Activated T-helper 17 cell treated with anti-CD3 and anti-CD28 coated beads, Interleukin-2, amount 50 U/mL, for 72 hours (primary cell): ENCODE measurements around the gene ASL. TPM values are rescaled to one million over a fixed set of nuclear protein-coding genes. Genes with fewer than 3 reads are reported as not detected.
"Not testable (repeated sequence)": the region's sequence is repeated elsewhere in the genome, so short reads cannot be mapped to it uniquely, and the experiment has no call there.

Experiments
- ATAC-seq: fragments of 150-1000 bp; cut with Tn5 transposase; replicated peaks from 2 replicates; pipeline ENCODE4 v1.10.0; 2021; ENCODE audit warnings: mild to moderate bottlenecking, moderate library complexity
- H3K27ac Mint-ChIP-seq: one replicate; pipeline ENCODE4 v1.8.0; 2022; ENCODE audit warnings: mixed read lengths
- H3K27me3 Mint-ChIP-seq: one replicate; pipeline ENCODE4 v1.8.0; 2022; ENCODE audit warnings: mixed read lengths
- H3K36me3 Mint-ChIP-seq: one replicate; pipeline ENCODE4 v1.8.0; 2022; ENCODE audit warnings: low read depth, mild to moderate bottlenecking, mixed read lengths
- H3K4me1 Mint-ChIP-seq: one replicate; pipeline ENCODE4 v1.8.0; 2022; ENCODE audit warnings: mixed read lengths
- H3K4me3 Mint-ChIP-seq: one replicate; pipeline ENCODE4 v1.8.0; 2022; ENCODE audit warnings: mild to moderate bottlenecking, mixed read lengths
- H3K9me3 Mint-ChIP-seq: one replicate; pipeline ENCODE4 v1.8.0; 2022; ENCODE audit warnings: mixed read lengths
- total RNA-seq, 2 donors: library from RNA; stranded (reverse); gene quantifications; one replicate each; pipeline ENCODE4 v1.2.3, GENCODE V29; 2022

The ASL gene
- 10 to 100 TPM; 33.8 to 34.7 TPM for total RNA-seq

DNA sequence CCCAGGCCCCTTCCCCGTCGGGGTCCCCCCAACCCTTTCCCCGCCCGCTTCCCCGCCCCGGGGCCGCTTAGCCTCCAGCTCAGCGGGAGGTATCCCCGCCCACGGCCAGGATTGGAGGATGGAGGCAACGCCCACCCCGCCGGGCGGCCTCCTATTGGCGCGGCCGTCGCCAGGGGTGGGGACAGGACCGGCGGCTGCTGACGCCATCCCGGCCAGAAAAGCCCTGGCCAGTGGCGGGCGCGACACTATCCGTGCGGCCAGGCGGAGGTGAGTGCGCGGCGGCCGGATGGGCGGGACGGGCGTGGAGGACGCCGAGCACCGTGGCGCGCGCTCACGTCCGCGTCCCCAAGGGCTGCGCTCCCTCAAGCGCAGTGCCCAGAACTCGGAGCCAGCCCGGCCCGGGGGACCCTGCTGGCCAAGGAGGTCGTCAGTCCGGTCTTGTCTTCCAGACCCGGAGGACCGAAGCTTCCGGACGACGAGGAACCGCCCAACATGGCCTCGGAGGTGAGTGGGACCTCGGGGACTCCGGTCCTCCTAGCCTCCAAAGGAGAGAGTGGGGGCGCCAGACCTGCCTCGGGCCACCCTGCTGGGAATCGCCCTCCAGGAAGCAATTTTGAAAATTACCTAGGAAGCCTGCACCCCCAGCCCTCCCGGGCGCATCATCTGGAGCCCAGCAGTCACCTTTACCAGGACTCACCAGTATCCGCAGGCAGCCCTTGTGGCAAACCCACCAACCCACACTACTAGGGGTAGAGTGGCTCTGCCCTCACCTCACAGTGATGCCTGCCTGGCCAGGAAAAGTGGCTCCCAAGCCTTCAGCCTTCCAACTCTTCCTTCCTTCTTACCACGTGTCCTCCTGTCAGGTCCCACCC, at the start of gene ASL:
Gene ASL, plus strand, starts transcription at position 230 of the 872 bp plus-strand sequence. Its CDS starts 263 bp downstream, at position 493.
- ATAC-seq: peak; percentile 100
- peak within 1 kb of the TSS; percentile 90 for H3K27ac Mint-ChIP-seq
- H3K9me3 Mint-ChIP-seq: no peaks in the 10 kb centered on the region
- H3K4me1 Mint-ChIP-seq: peaks cover 4% of the 10 kb centered on the region
- H3K27me3 Mint-ChIP-seq: no peaks in the 10 kb centered on the region
- H3K4me3 Mint-ChIP-seq: peak within 1 kb of the TSS; percentile 89
- H3K36me3 Mint-ChIP-seq: no peaks in the 10 kb centered on the region

DNA sequence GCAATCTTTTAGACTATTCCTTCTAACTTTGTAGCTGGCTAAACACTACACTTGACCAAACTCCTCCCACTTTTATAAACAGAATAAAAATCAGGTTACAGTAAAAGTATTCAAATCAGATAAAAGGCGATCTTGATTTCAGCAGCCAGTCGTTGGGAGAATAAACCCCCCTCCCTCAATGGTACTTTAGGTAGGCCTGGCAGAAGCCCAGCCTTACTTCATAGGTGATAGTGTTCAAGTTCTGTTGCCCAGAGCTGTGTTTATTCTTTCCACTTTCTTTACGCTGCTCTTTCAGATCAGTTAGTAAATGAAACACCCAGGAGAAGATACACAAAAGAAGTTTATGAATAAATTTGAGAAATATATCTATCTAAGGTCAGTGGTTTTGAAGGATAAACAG, 47.3 kb upstream of the ASL start:
- H3K36me3 Mint-ChIP-seq, H3K4me3 Mint-ChIP-seq, H3K4me1 Mint-ChIP-seq, ATAC-seq, H3K27ac Mint-ChIP-seq, H3K9me3 Mint-ChIP-seq, H3K27me3 Mint-ChIP-seq: not testable (repeated sequence)

DNA sequence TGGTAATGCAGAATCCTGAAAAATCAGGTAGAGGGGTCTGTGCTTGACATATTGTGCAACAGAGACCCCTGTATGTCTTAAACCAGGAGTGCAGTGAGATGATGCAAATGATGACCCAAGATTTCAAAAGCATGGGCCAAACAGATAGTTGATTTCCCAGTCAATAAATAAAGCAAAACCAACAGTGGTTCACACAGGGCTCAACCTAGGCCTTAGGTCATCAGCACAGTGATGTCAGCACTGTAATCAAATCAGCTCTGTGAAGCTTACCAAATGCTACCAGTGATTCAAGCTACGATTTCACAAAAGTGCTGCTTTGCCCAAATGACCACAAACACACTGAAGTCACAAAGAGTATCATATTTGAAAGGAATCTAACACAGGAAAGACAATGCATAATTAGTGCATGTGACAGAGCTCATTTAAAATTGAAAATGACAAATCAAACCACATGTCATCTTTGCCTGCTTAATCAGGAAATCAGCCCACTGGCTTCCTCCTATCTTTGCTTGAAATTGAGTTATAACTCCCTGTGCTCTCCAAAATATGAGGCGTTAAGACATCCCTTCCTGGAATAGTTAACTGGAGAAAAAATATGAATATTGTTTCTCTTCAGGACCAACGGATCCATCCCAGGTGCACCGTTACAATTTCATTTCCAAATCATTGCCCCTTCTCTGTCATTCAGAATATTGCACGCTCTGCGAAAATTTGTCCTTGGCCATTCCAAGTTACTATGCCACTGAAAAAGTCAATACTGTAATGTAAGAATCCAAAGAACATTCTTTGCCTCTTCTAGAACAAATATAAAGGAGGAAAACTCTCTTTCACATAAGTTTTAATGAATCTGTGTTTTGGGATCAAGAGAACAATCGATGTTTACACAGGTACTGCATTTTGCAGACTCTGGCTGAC, 41.9 kb upstream of the ASL start:
- Mint-ChIP-seq H3K27ac (no peak overlapping the region), H3K4me3 (no peak overlapping the region), H3K27me3 (no peaks in the 10 kb centered on the region), H3K4me1 (no peaks in the 10 kb centered on the region), H3K36me3 (no peaks in the 10 kb centered on the region), H3K9me3 (no peaks in the 10 kb centered on the region)
- ATAC-seq: peak; percentile 86

DNA sequence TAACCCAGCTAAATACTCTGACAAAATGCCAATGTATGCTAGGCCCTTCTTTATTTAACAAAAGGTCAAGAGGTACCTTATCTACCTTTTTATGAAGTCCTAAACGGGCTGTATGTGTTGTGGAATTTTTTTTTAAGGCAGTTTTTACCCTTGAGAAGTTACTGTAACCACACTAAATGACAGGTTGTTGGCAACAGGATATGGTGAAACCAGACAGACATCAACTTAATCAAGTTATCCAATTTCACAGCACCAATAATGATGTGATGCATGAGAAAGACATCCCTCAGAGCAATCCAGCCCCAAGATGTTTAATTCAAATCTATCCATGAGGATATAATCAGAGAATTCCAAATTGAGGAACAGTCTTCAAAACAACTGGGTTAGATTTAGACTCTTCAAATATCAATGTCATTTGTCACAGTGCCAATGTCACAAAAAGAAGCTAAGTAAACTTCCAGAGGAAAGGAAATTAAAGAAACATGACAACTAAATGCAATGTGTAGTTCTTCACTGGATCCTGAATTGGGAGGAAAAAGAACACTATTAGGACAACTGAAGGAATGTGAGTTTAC, 41.1 kb upstream of the ASL start:
- H3K4me1 Mint-ChIP-seq, H3K9me3 Mint-ChIP-seq, H3K4me3 Mint-ChIP-seq, H3K27me3 Mint-ChIP-seq, H3K36me3 Mint-ChIP-seq, H3K27ac Mint-ChIP-seq, ATAC-seq: not testable (repeated sequence)

DNA sequence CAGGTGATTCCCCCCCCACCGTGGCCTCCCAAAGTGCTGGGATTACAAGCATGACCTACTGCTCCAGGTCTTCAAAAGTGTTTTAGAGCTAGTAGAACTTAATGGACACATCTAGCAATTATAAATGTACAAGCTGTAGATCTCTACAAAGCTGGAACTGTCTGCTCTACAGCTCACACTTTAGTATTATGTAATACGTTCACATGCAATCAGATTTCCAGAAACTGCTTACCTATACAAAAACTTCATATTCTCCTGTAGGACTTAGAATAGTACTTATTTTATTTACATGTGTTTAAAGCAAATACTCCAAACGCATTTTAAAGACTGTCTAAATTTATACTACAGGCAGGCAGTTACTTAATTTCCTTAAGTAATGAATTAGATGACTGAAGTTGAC, 39.2 kb upstream of the ASL start:
- no peaks in the 10 kb centered on the region for H3K36me3 Mint-ChIP-seq
- no peaks in the 10 kb centered on the region for H3K4me1 Mint-ChIP-seq
- ATAC-seq: no peak
- no peak overlapping the region for H3K4me3 Mint-ChIP-seq
- H3K9me3 Mint-ChIP-seq: no peaks in the 10 kb centered on the region
- H3K27me3 Mint-ChIP-seq: no peaks in the 10 kb centered on the region
- H3K27ac Mint-ChIP-seq: no peak overlapping the region

DNA sequence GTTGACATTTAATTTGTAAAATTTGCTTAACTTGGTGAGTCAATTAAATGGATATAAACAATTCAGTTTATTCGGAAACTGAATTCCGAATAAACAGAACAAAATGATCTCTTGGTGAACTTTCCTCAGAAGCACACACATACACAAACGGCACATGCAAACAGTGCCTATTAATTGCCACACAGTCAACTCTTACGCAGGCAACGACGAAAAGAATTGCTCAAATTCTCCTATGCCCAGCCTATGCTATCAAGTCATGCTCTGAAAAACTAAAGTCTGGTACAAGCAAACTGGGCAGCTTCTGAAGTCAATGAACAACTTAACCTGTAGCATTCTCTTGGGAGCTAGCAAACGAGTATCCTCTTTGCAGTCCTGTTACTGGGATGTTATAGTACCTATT, 38.8 kb upstream of the ASL start:
- no peak overlapping the region for H3K27ac Mint-ChIP-seq
- no peak for ATAC-seq
- no peaks in the 10 kb centered on the region for H3K27me3 Mint-ChIP-seq
- H3K4me3 Mint-ChIP-seq: no peak overlapping the region
- H3K4me1 Mint-ChIP-seq: no peaks in the 10 kb centered on the region
- H3K36me3 Mint-ChIP-seq: no peaks in the 10 kb centered on the region
- no peaks in the 10 kb centered on the region for H3K9me3 Mint-ChIP-seq

DNA sequence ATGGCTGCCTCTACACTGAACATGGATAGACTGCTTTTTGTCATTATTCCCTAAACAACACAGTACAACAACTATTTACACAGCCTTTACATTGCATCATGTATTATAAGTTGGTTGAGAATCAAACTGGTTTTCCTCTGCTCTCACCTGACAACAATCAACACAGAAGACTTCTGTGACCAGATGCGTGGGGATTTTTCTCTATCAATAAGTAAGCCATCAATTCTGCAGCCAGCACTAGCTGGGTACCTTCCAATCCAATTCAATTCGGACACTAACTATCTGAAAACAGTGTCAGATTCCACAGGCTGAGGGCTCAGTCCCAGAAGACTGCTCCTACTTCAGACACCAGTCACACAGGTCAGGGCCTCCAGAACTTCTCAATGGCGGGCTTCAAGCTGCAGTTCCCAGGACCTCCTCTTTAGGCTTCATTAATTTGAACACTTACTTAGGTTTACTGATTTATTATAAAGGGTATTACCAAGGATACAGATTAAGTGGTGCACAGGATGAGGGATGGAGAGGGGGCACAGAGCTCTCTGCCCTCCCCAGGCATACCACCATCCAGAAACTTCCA, 36.4 kb upstream of the ASL start:
- Mint-ChIP-seq H3K27me3 (peaks cover 4% of the 10 kb centered on the region), H3K27ac (no peak overlapping the region), H3K4me1 (no peaks in the 10 kb centered on the region), H3K4me3 (no peak overlapping the region), H3K36me3 (no peaks in the 10 kb centered on the region), H3K9me3 (no peaks in the 10 kb centered on the region)
- ATAC-seq: no peak

DNA sequence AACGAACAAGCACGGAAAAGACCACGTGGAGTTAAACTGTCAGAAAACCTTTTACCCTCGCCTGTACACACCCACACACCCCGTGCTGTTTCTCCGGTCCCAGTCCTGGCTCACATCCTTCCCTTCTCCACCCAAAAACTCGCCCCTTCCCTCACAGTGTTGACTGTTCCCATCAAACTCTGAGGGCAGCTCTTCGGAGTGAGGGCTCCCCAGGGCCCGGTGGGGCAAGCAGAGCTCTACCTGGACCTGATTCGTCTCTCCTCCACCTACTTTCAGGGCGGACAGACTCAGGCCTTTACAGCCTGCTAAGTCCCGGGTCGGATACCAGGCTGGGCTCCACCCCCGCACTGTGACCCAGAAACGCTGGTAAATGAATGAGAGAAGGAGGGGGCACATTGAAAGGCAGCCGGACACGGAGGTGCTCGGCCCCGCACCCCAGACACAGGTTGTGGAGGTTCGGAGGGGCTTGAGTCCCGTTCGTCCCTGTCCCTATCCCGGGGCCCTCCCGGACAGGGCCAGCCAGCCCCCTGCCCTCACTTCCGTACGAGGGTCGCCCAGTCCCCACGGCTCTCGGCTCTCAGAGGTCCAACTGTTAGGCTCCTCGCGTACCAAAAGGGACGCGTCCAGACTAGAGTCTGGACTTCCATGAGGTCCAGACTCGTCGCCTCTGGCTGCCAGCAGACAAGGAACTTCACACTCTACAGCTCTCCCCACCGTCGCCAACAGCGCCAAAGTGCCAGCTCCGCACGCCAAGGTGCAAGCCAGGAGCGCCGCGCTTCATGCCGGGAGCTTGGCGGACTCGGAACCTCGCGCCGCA, 31.7 kb upstream of the ASL start:
- peak overlapping the region; percentile 70 for H3K4me3 Mint-ChIP-seq
- H3K27me3 Mint-ChIP-seq: peaks cover 9% of the 10 kb centered on the region
- peak; percentile 60 for ATAC-seq
- no peaks in the 10 kb centered on the region for H3K4me1 Mint-ChIP-seq
- no peaks in the 10 kb centered on the region for H3K36me3 Mint-ChIP-seq
- no peaks in the 10 kb centered on the region for H3K9me3 Mint-ChIP-seq
- H3K27ac Mint-ChIP-seq: no peak overlapping the region

DNA sequence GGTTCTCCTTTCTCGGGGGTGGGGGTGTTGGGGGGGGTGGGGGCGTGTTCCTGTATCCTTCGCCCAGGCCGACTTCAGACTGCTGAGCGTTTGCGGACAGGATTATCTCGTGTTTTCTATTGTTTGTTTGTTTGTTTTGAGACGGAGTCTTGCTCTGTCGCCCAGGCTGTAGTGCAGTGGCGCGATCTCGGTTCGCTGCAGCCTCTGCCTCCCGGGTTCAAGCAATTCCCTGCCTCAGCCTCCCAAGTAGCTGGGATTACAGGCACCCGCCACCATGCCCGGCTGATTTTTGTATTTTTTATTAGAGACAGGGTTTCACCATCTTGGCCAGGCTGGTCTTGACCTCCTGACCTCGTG, 31.1 kb upstream of the ASL start:
- H3K27ac Mint-ChIP-seq, H3K9me3 Mint-ChIP-seq, ATAC-seq, H3K4me1 Mint-ChIP-seq, H3K27me3 Mint-ChIP-seq, H3K36me3 Mint-ChIP-seq: not testable (repeated sequence)
- peak overlapping the region; percentile 70 for H3K4me3 Mint-ChIP-seq

DNA sequence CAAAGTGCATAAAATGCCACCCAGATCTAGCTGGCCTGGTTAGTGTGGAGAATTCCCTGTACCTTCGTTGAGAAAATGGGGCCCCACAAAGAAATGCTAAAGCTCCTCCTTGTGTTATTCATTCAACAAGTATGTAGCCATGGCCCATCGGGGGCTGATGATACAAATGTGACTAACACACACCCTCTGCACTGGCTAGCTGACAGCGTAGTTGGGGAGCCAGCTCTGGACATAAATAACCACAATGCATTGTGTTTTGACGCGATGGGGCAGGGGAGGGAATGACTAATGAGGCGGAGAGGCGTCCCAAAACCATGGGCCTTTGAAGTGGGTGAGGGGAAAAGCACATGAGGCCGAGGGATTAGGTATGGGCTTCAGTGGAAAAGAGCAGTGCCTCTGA, 28.2 kb upstream of the ASL start:
- Mint-ChIP-seq H3K27ac (no peak overlapping the region), H3K36me3 (no peaks in the 10 kb centered on the region)
- ATAC-seq: peak; percentile 49

DNA sequence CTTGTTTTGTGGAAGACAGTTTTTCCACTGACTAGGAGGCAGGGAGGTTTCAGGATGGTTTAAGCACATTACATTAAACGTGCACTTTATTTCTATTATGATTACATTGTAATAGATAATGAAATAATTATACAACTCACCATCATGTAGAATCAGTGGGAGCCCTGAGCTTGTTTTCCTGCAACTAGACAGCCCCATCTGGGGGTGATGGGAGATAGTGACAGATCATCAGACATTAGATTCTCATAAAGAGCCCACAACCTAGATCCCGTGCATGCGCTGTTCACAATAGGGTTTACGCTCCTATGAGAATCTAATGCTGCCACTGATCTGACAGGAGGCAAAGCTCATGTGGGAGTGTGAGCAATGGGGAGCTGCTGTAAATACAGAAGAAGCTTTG, 25.7 kb upstream of the ASL start:
- not testable (repeated sequence) for H3K27ac Mint-ChIP-seq, H3K4me1 Mint-ChIP-seq, H3K4me3 Mint-ChIP-seq, H3K36me3 Mint-ChIP-seq, H3K9me3 Mint-ChIP-seq, H3K27me3 Mint-ChIP-seq, ATAC-seq

More for the DNA sequence above, 28.2 kb upstream of the ASL start:
- no peaks in the 10 kb centered on the region for H3K9me3 Mint-ChIP-seq
- H3K4me1 Mint-ChIP-seq: no peaks in the 10 kb centered on the region
- H3K27me3 Mint-ChIP-seq: peaks cover 9% of the 10 kb centered on the region
- no peak overlapping the region for H3K4me3 Mint-ChIP-seq

DNA sequence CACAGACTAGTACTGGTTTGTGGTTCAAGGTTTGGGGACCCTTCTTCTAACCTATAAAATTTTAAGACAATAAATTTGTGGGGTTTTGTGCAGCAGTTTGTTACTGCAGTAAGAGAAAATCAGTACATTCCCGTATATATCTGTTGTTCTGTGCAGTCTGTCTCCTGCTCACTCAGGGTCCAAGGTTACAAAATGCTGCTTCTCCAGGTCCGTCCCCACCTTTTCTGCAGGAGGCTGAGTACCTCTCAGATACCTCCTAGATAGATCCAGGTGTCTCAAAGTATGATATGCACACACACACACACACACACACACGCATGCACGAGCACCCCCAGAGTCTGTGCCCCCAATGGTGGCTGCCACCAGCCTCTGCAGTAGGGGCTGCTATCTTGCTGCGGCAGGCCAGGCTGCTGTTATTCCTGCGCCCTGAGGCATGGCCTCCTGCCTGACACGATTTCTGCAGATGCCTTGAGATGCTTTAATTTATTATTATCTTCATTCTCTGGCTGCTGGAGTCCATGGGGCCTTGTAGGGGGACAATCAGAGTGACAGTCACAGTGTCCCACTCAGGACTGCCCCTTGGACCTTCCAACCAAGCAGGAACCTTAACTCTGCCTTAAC, 25.2 kb upstream of the ASL start:
- Mint-ChIP-seq H3K4me1 (no peaks in the 10 kb centered on the region), H3K9me3 (no peaks in the 10 kb centered on the region), H3K27me3 (peaks cover 5% of the 10 kb centered on the region), H3K27ac (no peak overlapping the region), H3K4me3 (no peak overlapping the region), H3K36me3 (no peaks in the 10 kb centered on the region)
- no peak for ATAC-seq

DNA sequence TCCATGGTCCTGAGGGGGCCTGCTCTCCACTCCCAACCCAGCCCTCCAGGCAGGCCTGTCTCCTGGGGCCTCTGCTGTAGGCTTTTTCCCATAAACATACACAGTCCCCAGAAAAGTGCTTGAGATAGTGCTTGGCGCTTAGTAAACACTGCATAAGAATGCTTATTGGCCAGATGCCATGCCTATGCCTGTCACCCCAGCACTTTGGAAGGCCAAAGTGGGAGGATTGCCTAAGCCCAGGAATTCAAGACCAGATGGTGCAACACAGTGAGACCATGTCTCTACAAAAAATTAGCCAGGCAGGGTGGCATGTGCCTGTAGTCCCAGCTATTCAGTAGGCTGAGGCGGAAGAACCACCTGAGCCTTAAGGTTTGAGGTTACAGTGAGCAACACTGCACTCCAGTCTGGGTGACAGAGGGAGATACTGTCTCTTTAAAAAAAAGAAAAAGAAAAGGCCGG, 24.6 kb upstream of the ASL start:
- H3K27ac Mint-ChIP-seq: no peak overlapping the region
- no peaks in the 10 kb centered on the region for H3K36me3 Mint-ChIP-seq
- no peak for ATAC-seq
- no peak overlapping the region for H3K4me3 Mint-ChIP-seq
- no peaks in the 10 kb centered on the region for H3K4me1 Mint-ChIP-seq
- H3K9me3 Mint-ChIP-seq: no peaks in the 10 kb centered on the region
- no peaks in the 10 kb centered on the region for H3K27me3 Mint-ChIP-seq
